HCT116 (cell line): ENCODE data around the gene NTRK3.

Experiments
- EGR1 ChIP-seq: IDR thresholded peaks from 2 replicates; pipeline ENCODE4 v1.6.1; 2012; ENCODE audit warnings: low read depth
- ELF1 ChIP-seq: IDR thresholded peaks from 2 replicates; pipeline ENCODE4 v1.6.1; 2012; ENCODE audit warnings: low read depth, borderline replicate concordance
- EZH2 ChIP-seq: fragments of 200-600 bp; sonication (generic); IDR thresholded peaks from 2 replicates; pipeline ENCODE4 v1.6.1; 2017; ENCODE audit warnings: antibody characterized with exemption, mixed run types
- POLR2AphosphoS5 ChIP-seq: IDR thresholded peaks from 2 replicates; pipeline ENCODE4 v1.6.1; 2011; ENCODE audit warnings: mild to moderate bottlenecking, low read depth, low read length, moderate library complexity
- RAD21 ChIP-seq: IDR thresholded peaks from 2 replicates; pipeline ENCODE4 v1.6.1; 2012; ENCODE audit warnings: low read depth, mild to moderate bottlenecking
- SIN3A ChIP-seq: IDR thresholded peaks from 2 replicates; pipeline ENCODE4 v1.6.1; 2012; ENCODE audit warnings: low read depth
- ZFX ChIP-seq: fragments of 450-650 bp; IDR thresholded peaks from 2 replicates; pipeline ENCODE4 v1.6.1; 2017
- ZNF274 ChIP-seq: fragments of 200-500 bp; sonication (Bioruptor generic); IDR thresholded peaks from 2 replicates; pipeline ENCODE4 v1.6.1; 2014; ENCODE audit warnings: mild to moderate bottlenecking, low read depth, low read length, inconsistent platforms
- TF ChIP-seq, protein P1 (sequence below): IDR thresholded peaks from 2 replicates; pipeline ENCODE4 v1.6.1; 2012; ENCODE audit warnings: low read depth
- TF ChIP-seq, protein P2 (sequence below), 3 experiments: fragments of 200-600 bp in 1 of 3; sonication (generic) in 1 of 3; IDR thresholded peaks in 2 of 3; conservative IDR thresholded peaks in 1 of 3; 2 replicates each; pipeline ENCODE4 v1.5.1; 2012 to 2017; ENCODE audit warnings: low read depth in 2 of 3, low read length in 2 of 3, antibody characterized with exemption in 1 of 3, borderline replicate concordance in 1 of 3, control low read depth in 1 of 3, mild to moderate bottlenecking in 1 of 3, mixed read lengths in 1 of 3, mixed run types in 1 of 3, moderate library complexity in 1 of 3; ENCODE audit not compliant: insufficient read depth in 1 of 3
- TF ChIP-seq, protein P3 (sequence below): IDR thresholded peaks from 2 replicates; pipeline ENCODE4 v1.6.1; 2012
- TF ChIP-seq, protein P4 (sequence below): IDR thresholded peaks from 2 replicates; pipeline ENCODE4 v1.6.1; 2012

DNA sequence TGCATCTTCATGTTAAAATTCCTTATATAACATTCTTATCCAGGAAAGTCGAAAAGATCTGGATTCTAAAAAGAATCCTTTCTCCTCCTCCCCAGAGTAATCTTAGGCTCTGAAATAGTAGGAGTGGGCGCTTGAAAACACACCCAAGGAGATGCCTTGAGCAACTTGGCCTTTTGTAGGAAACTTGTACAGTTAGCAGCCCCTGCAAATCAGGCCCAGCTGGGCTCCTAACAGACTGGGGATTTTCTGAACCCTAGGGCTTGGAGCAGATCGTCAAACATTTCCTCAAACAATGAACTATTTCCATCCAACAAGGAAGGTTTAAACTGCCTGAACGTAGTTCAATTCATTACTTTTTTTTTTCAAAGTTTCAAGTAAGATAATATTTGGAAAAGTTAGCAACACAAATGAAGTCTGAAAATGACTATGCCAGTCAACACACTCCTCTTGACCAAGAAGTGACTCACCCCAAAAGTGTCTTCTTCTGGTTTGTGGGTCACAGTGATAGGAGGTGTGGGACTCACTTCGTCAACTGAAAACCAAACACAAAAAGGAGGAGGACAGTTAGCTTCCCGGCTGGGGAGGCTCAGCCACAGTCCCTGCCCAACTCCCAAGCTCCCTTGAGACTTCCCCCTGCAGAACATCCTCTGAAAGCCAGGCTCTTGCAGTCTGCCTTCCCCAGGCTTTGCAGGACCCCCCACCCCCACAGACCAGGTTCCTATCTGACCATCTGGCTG lies 129.7 kb downstream of the NTRK3 start:
- TF ChIP-seq SIN3A (no peak), ZFX (no peak), EGR1 (no peak), EZH2 (no peak), RAD21 (no peak), ZNF274 (no peak), ELF1 (no peak), POLR2AphosphoS5 (no peak)
- TF ChIP-seq, protein P1, sequence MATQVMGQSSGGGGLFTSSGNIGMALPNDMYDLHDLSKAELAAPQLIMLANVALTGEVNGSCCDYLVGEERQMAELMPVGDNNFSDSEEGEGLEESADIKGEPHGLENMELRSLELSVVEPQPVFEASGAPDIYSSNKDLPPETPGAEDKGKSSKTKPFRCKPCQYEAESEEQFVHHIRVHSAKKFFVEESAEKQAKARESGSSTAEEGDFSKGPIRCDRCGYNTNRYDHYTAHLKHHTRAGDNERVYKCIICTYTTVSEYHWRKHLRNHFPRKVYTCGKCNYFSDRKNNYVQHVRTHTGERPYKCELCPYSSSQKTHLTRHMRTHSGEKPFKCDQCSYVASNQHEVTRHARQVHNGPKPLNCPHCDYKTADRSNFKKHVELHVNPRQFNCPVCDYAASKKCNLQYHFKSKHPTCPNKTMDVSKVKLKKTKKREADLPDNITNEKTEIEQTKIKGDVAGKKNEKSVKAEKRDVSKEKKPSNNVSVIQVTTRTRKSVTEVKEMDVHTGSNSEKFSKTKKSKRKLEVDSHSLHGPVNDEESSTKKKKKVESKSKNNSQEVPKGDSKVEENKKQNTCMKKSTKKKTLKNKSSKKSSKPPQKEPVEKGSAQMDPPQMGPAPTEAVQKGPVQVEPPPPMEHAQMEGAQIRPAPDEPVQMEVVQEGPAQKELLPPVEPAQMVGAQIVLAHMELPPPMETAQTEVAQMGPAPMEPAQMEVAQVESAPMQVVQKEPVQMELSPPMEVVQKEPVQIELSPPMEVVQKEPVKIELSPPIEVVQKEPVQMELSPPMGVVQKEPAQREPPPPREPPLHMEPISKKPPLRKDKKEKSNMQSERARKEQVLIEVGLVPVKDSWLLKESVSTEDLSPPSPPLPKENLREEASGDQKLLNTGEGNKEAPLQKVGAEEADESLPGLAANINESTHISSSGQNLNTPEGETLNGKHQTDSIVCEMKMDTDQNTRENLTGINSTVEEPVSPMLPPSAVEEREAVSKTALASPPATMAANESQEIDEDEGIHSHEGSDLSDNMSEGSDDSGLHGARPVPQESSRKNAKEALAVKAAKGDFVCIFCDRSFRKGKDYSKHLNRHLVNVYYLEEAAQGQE: no peak
- TF ChIP-seq, protein P2, sequence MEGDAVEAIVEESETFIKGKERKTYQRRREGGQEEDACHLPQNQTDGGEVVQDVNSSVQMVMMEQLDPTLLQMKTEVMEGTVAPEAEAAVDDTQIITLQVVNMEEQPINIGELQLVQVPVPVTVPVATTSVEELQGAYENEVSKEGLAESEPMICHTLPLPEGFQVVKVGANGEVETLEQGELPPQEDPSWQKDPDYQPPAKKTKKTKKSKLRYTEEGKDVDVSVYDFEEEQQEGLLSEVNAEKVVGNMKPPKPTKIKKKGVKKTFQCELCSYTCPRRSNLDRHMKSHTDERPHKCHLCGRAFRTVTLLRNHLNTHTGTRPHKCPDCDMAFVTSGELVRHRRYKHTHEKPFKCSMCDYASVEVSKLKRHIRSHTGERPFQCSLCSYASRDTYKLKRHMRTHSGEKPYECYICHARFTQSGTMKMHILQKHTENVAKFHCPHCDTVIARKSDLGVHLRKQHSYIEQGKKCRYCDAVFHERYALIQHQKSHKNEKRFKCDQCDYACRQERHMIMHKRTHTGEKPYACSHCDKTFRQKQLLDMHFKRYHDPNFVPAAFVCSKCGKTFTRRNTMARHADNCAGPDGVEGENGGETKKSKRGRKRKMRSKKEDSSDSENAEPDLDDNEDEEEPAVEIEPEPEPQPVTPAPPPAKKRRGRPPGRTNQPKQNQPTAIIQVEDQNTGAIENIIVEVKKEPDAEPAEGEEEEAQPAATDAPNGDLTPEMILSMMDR (IDR thresholded peaks at IDR 0.05 in 2 of 3, conservative IDR thresholded peaks at IDR 0.05 in 1 of 3; ENCODE audit: borderline replicate concordance in 1 of 3, insufficient read depth in 1 of 3, low read depth in 2 of 3, low read length in 2 of 3): no peak
- TF ChIP-seq, protein P3, sequence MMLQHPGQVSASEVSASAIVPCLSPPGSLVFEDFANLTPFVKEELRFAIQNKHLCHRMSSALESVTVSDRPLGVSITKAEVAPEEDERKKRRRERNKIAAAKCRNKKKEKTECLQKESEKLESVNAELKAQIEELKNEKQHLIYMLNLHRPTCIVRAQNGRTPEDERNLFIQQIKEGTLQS: no peak
- TF ChIP-seq, protein P4, sequence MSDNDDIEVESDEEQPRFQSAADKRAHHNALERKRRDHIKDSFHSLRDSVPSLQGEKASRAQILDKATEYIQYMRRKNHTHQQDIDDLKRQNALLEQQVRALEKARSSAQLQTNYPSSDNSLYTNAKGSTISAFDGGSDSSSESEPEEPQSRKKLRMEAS: no peak
